ENCODE data around the gene DGKD.

DNA sequence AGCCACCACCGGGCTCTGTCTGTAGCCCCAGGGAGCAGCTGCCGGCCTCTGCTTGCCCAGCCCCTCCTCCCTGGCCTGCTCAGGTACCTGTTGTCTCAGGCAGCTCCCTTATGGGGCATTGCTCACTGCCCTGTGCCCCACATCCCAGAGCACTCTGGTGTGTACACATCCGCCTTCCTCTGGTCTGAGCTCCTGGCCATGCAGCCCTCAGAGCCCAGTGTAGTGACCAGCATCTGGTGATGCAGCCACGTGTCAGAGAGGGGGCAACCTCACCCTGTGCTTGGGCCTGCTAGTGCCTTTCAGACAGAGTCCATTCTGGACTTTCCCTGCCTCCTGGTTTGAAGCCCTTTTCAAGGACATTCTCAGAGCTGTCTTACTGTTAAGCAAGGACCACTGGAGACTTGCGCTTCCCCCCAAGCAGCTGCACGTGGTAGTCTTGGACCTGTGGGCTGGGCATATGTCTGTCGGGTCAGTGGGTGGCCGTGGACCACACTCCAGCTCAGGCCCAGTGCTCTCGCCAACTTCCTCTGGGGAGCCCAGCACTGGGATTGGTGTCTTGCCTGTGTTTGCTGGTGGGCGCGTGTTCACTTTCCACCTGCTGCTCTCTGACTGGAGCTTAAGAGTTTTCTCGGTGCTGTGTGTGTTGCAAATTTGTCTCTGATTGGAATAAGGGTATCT lies 30.7 kb downstream of the DGKD start:
- TF ChIP-seq CTCF (IDR thresholded peaks at IDR 0.05; ENCODE audit: insufficient read depth, low read depth, low read length) (no peak), EZH2 (IDR thresholded peaks at IDR 0.05; ENCODE audit: insufficient read depth, low read length) (no peak)
